Fibroblast of the conjunctiva (primary cell): ENCODE measurements around the gene HSPA8.
"Not testable (repeated sequence)": the region's sequence is repeated elsewhere in the genome, so short reads cannot be mapped to it uniquely, and the experiment has no call there.

ENCODE experiments used
- DNase-seq: peaks from one replicate; pipeline ENCODE4 v3.0.0-alpha.2; 2010; ENCODE audit warnings: low read depth

The HSPA8 gene

GRCh38 chr11:123072332-123072761 lies 10.4 kb upstream of the HSPA8 start:
- DNase-seq = no peak

DNA sequence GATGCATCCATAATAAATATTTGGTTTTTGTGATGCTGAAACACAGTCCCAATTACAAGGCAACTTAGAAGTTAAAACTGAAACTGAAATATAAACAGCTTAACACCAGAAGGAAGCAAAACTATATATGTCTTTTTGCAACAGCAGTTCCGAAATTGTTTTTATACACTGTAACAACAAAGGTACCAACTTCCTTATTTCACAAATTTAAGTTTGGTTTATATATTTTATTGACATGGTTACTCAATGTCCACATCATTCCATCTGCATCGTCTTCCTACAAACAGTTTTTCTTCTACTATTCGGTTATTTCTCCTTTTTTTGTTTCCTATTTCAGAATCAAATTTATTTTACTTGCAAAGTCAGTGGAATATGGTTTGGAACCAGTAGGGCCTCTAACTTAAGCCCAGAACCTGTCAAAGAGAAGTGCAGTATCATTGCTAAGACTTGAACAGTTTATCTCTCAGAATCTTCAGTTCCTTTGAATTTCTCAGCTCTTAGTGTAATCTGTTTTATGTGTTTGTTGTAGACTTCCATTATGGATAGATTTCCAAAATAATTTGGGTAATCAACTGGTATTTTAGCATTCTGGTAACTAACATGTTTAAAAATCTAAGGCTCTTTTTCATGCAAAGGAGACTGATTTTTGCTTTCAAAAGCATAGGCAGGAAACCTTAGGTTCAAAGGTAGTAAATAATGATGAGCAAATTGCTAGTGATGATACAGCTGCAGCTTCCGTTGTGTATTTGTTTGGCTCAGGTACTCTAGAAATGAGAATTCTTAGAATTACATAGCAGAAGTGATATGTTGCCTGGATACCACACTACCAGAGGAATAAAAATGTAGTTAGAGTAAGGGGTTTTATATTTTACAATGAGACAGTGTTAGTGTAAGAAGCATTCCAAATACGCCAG lies 8.2 kb upstream of the HSPA8 start:
- DNase-seq = no peak

DNA sequence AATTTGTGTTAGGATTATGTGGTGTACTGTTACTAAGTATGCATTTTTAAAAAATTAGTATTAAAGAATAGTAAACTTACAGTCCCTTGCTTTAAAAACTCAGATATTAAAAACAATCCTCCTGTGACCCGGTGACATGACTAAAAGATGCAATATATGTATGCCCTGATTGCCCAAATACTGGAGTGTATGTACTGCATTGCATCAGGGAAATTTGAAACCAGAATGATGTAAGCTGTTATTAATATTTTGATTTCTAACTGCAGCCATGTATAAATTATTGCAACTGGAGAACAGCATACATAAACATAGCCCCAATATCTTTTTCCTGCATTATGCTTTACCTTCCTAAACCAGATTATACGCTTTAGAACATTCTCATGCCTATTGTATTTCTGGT lies 3.7 kb upstream of the HSPA8 start:
- peak; percentile 82 for DNase-seq

- DNase-seq = no peak
These were observed 2.1 kb upstream of the HSPA8 start for GRCh38 chr11:123063826-123064657.

DNA sequence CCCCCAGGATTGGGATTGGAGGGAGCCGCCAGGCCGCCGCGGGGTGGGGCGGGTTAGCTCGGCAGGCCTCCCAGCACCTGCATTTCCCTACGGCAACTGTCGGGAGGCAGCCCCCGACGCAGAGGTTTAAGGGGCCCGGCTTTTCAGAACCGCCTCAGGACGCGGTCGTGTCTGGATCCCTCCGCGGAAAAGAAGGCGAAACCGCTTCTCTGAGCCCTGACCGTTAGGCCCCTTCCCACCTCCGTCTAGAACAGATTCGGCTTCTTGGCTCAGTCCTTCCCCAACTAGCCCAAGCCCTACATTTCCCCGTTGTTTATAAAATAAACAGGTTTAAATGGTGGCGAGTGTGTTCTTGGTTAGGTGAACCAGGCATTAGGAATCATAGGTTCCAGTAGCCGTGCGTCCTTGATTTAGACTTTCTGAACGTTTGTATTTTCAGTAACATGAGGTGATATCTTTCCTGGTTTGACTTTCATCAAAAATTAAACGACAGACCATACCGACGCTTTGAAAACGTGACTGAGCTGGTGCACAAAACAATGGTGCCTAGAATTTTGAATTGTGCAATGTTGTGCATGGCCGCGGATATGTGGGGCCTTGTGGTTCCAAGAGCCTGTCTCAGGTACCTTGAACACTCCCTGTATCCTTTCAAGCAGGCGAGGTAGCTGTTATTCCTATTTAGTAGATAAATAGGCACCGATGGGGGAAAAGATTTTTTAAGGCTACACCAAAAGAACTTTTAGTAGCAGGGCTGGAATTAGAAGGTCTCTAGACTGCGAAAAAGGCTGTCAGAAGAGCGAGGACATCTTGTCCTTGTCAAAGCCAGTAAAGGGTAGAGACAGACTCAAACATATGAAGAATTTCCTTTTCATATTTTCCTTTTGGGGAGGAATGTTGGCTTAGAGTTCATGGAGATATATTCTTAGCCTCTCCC lies 1.2 kb upstream of the HSPA8 start:
- peak; percentile 43 for DNase-seq

- peak; percentile 100 for DNase-seq
These were observed 389 bp upstream of the HSPA8 start for GRCh38 chr11:123062158-123062891.

GRCh38 chr11:123060277-123061000 lies 1.5 kb downstream of the HSPA8 start:
- DNase-seq = no peak

- not testable (repeated sequence) for DNase-seq
These were observed 2.7 kb downstream of the HSPA8 start for GRCh38 chr11:123059041-123059920.

DNA sequence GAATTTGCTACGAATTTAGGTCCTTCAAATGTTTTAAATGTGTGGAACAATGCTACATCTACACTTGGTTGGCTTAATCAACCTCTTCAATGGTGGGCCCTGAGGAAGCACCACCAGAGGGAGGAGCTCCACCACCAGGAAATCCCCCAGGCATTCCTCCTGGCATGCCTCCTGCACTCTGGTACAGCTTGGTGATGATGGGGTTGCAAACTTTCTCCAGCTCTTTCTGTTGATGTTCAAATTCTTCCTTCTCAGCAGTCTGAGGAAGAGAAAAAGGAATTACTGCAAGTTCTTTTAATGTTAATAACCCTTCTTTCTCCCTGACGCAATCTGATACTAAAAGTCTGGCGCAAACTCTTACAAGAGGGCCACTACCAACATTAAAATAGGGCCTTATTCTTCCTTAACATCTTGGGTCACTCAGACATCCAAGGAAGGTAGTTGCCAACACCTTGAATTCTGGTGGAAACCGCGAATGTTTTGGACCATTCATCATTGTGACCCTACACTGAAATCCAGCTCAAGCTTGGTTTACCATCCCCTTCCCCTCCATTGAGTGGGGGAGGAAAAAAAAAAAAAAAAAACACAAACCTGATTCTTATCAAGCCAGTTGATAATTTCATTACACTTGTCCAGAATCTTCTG lies 4.2 kb downstream of the HSPA8 start:
- no peak for DNase-seq

- no peak for DNase-seq
These were observed 5.0 kb downstream of the HSPA8 start for GRCh38 chr11:123056835-123057491.

- no peak for DNase-seq
These were observed 6.6 kb downstream of the HSPA8 start for GRCh38 chr11:123055191-123055901.

GRCh38 chr11:123054301-123055065 lies 7.5 kb downstream of the HSPA8 start:
- DNase-seq = peak; percentile 63

DNA sequence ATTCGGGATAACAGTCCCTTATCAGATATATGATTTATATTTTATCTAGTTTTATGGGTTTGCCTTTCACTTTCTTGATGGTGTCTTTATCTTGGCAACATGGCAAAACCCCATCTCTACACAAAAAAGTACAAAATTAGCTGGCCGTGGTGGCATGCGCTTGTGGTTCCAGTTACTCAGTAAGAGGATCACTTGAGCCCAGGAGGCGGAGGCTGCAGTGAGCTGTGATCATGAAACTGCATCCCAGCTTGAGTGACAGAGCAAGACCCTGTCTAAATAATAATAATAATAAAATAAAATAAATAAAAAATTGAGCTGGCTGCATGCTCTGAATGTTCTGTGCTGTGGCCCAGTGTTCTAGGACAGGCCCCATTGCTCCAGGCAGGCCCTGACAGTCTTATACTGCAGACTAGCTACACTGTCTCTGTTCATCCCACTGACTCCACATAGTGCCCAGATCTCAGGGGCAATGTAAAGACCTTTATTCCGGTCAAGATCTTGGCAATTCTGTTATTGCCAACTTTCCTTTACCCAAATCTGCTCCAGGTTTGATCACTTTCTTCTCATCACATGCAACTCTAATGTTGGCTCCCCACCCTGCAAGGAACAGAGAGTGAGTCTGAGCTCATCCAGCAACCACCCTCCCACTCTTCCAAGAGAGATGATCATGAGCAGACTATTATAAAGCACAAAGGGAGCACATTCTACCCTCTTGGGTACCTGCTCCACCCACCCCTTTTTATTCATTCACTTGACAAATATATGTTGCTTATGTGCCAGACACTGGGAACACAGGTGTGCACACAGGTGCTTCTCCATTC lies 8.8 kb downstream of the HSPA8 start:
- no peak for DNase-seq

DNA sequence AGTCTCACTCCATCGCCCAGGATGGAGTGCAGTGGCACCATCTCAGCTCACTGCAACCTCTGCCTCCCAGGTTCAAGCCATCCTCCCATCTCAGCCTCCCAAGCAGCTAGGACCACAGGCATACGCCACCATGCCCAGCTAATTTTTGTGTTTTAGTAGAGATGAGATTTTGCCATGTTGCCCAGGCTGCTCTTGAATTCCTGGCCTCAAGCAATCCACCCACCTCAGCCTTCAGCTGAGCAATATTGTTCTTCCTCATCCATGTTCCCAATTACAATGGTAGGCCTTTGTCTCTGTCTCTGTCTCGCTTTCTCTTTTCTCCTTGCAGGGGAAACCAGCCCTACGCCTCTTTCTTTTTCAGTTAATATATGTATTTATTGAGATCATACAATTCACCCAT lies 10.3 kb downstream of the HSPA8 start:
- DNase-seq = no peak

GRCh38 chr11:123051146-123051545 lies 10.8 kb downstream of the HSPA8 start:
- DNase-seq = no peak

DNA sequence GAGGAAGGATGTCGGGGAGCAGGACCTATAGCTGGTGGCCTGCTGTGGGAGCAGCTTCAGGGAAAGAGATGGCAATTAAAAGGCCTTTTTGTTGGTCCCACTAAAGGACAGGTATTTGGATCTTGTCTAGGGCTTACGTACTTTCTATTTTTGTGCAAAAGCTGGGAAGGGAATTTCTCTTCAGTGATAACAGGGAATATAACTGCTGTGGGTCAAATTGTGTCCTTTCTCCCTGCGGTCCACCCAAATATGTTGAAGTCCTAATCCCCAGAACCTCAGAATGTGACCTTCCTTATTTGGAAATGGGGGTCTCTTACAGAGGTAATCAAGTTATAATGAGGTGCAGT lies 14.0 kb downstream of the HSPA8 start:
- DNase-seq = no peak
